NCI-H146 treated with DMSO at 0.1 percent for 48 hours (cell line): Measurements from ENCODE around the gene FRMPD1.

Experiments
- DNase-seq: peaks from one replicate; lab custom pipeline; 2025; ENCODE audit not compliant: unreplicated experiment; lab: John Stamatoyannopoulos, UW

FRMPD1 gene

DNA sequence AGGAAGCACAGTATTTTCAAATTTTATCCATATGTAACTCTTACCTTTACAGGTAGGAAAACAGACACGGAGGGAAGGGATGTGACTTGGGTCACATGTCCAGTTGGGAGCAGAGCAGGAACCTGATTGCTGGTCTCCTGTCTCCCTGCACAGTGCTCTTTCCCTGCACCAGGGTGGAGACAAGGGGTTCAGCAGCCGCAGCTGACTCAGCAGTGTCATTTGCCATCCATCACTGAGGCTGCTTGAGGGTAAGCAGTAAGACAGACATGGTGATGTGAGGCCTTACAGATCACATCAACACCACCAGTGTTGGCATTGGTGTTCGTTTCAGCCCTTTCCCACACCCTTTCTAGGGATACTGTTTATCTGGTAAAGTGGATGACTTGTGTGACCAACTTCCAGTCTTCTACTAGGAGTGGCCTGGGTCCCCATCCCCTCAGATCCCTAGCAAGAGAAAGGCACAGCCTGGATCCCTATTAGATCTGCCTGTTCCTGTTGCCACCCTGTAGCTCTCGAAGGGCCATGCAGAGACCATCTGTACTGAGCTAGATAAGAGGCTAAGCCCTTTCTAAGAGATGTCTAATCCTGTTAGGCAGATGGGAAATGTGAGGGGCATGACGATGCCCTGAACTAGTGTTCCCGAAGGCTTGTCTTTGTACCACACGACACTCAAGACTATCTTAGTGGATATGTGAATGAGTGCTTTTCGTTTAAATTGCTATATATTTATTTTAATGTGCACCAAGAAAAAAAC is 29.1 kb downstream of the FRMPD1 start:
- DNase-seq, result no peak

GRCh38 chr9:37682951-37683350 is 32.2 kb downstream of the FRMPD1 start:
- DNase-seq, result no peak

- DNase-seq, result no peak
Measured at GRCh38 chr9:37683531-37684371, 33.0 kb downstream of the FRMPD1 start.

GRCh38 chr9:37692622-37693221 is 42.0 kb downstream of the FRMPD1 start:
- no peak for DNase-seq

- DNase-seq, result no peak
Measured at GRCh38 chr9:37693260-37693659, 42.5 kb downstream of the FRMPD1 start.

GRCh38 chr9:37694355-37694754 is 43.6 kb downstream of the FRMPD1 start:
- DNase-seq, result no peak

GRCh38 chr9:37696528-37696927 is 45.8 kb downstream of the FRMPD1 start:
- DNase-seq, result no peak

GRCh38 chr9:37700131-37700530 is 49.4 kb downstream of the FRMPD1 start:
- DNase-seq, result no peak

GRCh38 chr9:37700900-37701299 is 50.1 kb downstream of the FRMPD1 start:
- DNase-seq, result no peak

GRCh38 chr9:37705787-37706186 is 55.0 kb downstream of the FRMPD1 start:
- no peak for DNase-seq

GRCh38 chr9:37706290-37706689 is 55.5 kb downstream of the FRMPD1 start:
- no peak for DNase-seq

DNA sequence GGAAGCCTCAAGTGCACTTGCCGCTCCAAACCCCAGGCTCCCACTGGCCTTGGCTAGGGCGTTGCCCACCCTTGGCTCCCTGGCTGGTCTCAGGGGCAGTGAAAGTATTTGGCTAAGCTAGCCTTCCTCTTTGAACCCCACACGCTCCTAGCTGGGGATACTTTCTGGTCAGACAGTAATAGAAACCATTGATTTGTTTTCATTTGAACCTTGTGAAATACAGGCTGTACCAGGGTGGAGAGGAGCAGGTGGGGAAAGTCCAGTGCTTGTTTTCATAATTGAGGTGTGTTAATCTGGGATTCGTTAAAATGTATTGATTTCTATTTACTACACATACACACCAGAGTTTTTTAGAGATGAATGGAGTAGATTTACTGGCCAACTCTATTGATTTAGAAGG is 57.0 kb downstream of the FRMPD1 start:
- DNase-seq, result no peak

DNA sequence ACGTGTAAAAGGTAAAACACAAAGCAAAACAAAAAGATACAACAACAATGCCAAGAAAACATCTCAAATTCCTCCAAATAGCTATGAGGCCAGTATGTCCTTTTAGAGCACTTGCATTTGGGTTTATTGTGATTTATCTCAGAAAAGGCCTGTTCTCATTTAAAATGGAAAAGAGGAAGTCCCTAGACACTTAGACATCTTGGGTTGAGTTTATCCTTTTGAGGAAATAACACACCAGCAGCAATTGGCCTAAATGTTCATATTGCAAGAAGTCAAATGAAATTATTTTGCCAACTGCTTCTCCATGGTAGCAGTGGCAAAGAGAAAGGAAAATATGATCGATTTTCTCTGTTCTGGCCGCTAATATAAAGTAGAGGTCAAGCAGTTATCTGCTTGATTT is 59.3 kb downstream of the FRMPD1 start:
- DNase-seq, result no peak

DNA sequence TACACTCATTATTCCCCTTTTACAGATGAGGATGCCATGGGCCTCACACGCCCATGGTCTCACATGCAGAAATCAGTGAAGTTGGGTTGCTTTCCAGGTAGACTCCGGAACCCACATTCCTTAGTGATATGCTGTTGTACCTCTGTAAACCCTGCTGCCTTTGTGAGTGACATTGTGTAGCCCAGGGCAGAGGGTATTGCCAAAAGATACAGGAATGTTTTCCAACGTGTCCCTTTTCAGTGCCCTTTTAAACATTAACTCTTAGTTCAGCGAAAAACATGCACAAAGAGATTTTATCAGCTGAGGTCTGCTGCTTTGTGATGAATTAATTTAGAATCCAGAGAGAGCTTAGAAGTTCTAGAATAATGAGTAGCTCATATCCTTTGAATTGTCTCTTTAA is 64.5 kb downstream of the FRMPD1 start:
- no peak for DNase-seq

DNA sequence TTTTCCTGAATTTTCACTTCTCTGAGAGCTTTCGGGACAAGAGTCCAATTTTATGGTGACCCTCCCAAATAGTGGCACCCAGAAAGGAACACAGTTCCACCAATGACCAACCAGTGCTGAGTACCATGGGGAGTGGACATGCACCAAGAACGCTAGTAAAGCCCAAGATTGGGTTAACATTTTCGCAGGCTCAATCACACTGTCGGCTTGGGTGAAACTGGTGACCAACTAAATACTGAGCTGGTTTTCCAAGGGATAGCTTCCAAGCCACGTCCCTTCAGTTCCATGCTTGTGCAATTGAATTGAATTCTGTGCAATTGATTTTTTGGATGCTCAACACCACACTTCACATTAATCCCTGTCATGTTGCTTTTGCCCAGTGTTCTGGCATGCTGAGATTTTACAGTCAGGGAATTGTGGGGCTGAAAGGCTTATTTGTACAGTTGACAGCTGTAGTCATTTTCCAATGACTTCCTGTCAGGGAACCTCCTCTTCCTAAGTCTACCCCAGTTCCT is 65.3 kb downstream of the FRMPD1 start:
- no peak for DNase-seq

GRCh38 chr9:37719526-37719925 is 68.8 kb downstream of the FRMPD1 start:
- no peak for DNase-seq

- no peak for DNase-seq
Measured at GRCh38 chr9:37727013-37727412, 76.3 kb downstream of the FRMPD1 start.

GRCh38 chr9:37729499-37729898 is 78.7 kb downstream of the FRMPD1 start:
- no peak for DNase-seq

- no peak for DNase-seq
Measured at GRCh38 chr9:37730256-37730655, 79.5 kb downstream of the FRMPD1 start.

- DNase-seq, result no peak
Measured at GRCh38 chr9:37730839-37731238, 80.1 kb downstream of the FRMPD1 start.

DNA sequence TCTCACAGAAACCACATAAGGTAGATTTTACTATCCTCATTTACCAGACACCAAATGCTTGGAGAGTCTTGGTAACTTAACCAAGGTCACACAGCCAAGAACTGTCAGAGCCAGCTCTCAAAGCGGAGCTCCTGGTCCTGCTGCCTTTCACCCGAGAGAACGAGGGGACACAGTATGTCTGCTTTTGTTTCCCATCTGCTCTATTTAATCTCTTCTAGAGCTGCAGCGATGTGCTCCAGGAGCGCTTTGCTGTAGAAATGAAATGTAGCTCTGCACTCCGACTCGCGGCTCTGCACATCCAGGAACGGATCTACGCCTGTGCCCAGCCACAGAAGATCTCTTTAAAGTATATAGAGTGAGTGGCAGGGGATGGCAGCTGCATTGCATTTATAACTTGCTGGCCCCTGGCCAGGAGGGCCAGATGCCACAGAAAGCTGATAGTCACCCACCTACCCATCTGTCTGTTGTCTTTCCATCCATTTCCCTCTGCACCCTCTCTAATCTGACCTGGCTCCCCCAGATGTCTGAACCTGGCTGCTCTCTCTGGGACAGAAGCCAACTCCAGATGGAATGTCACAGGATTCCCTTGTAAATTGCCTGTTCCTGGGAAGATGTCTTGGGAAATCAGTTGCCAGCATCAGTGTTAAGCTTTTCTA is 81.5 kb downstream of the FRMPD1 start:
- no peak for DNase-seq
